ENCODE measurements around the gene CSPG4. TPM values are rescaled to one million over a fixed set of nuclear protein-coding genes. Genes with fewer than 3 reads are reported as not detected.

Gene CSPG4
- total and polyA plus RNA-seq, 2 of the 13 experiments (the other 11 are each of a cell fraction or from before 2014, with no cell fraction given): 0.01 to 0.04 TPM

- TF ChIP-seq ARID5B (CRISPR knock-in tag; IDR thresholded peaks at IDR 0.05) (no peak), TOPORS (CRISPR knock-in tag; IDR thresholded peaks at IDR 0.05) (peak; percentile 88; the same call in 1 of the 2 replicates), ZNF354B (CRISPR knock-in tag; IDR thresholded peaks at IDR 0.05) (peak; percentile 94; the same call in 1 of the 2 replicates), RFX5 (IDR thresholded peaks at IDR 0.05; ENCODE audit: low read depth, low read length) (peak; percentile 7; the same call in 1 of the 2 replicates), ZBTB20 (CRISPR knock-in tag; IDR thresholded peaks at IDR 0.05; ENCODE audit: borderline replicate concordance, low read depth) (peak; percentile 81; the same call in 1 of the 2 replicates), ASH2L (IDR thresholded peaks at IDR 0.05; ENCODE audit: insufficient read length, low read depth, low read length) (peak; percentile 66), ZNF747 (CRISPR knock-in tag; IDR thresholded peaks at IDR 0.05; ENCODE audit: borderline replicate concordance) (0 out of 2 replicates have a peak, but pooled peaks have one; percentile 70), NCOR1 (IDR thresholded peaks at IDR 0.05; ENCODE audit: borderline replicate concordance, low read length) (peak; percentile 42; the same call in 1 of the 2 replicates), ZNF431 (CRISPR knock-in tag; IDR thresholded peaks at IDR 0.05; ENCODE audit: borderline replicate concordance, low read depth) (no peak), RBM22 (optimal IDR thresholded peaks at IDR 0.05; ENCODE audit: low read length) (no peak), ZNF33B (CRISPR knock-in tag; IDR thresholded peaks at IDR 0.05) (no peak), FUBP1 (CRISPR knock-in tag; IDR thresholded peaks at IDR 0.05; ENCODE audit: borderline replicate concordance) (0 out of 2 replicates have a peak, but pooled peaks have one; percentile 50), HDAC2 (CRISPR knock-in tag; IDR thresholded peaks at IDR 0.05) (peak; percentile 64), SATB2 (CRISPR knock-in tag; IDR thresholded peaks at IDR 0.05) (peak; percentile 87; the same call in 1 of the 2 replicates), ZNF326 (CRISPR knock-in tag; IDR thresholded peaks at IDR 0.05; ENCODE audit: borderline replicate concordance) (peak; percentile 64; the same call in 1 of the 2 replicates), PBX3 (CRISPR knock-in tag; IDR thresholded peaks at IDR 0.05; ENCODE audit: borderline replicate concordance) (no peak), CENPBD1 (CRISPR knock-in tag; IDR thresholded peaks at IDR 0.05; ENCODE audit: borderline replicate concordance, low read depth) (no peak; the same call in 1 of the 2 replicates), MXD1 (CRISPR knock-in tag; IDR thresholded peaks at IDR 0.05) (peak; percentile 92), HNRNPH1 (optimal IDR thresholded peaks at IDR 0.05; ENCODE audit: low read depth, low read length) (peak; percentile 95)
- TF ChIP-seq, protein P1, sequence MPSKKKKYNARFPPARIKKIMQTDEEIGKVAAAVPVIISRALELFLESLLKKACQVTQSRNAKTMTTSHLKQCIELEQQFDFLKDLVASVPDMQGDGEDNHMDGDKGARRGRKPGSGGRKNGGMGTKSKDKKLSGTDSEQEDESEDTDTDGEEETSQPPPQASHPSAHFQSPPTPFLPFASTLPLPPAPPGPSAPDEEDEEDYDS (CRISPR knock-in tag; IDR thresholded peaks at IDR 0.05): peak; percentile 94
These were observed 72.8 kb downstream of the CSPG4 start, which contains the start of gene IMP3 (continued) for GRCh38 chr15:75639709-75640482.

All from HepG2 (cell line).